HEK293T (cell line): ENCODE measurements around the gene TECTA.

ENCODE experiments used
- CTCF ChIA-PET: fragments of 350-600 bp; formaldehyde crosslinking; extraction: SDS; loops from one replicate; lab custom pipeline; 2021; ENCODE audit warnings: antibody characterized with exemption, inconsistent platforms; lab: Yijun Ruan, JAX
- POLR2A ChIA-PET: fragments of 350-600 bp; formaldehyde crosslinking; extraction: SDS; loops from one replicate; lab custom pipeline; 2020; ENCODE audit warnings: antibody characterized with exemption, inconsistent platforms; lab: Yijun Ruan, JAX
- DNase-seq: peaks from one replicate; pipeline ENCODE4 v3.0.0; 2012; ENCODE audit warnings: mixed read lengths; ENCODE audit errors: extremely low spot score
- ARNT ChIP-seq: fragments of 450-650 bp; IDR thresholded peaks from 2 replicates; pipeline ENCODE4 v1.6.1; 2017; ENCODE audit warnings: mild to moderate bottlenecking
- BHLHE40 ChIP-seq: fragments of 450-650 bp; IDR thresholded peaks from 2 replicates; pipeline ENCODE4 v1.6.1; 2016; ENCODE audit warnings: mild to moderate bottlenecking, moderate library complexity, borderline replicate concordance
- CTBP1 ChIP-seq: fragments of 450-650 bp; IDR thresholded peaks from 2 replicates; pipeline ENCODE4 v1.6.1; 2016; ENCODE audit warnings: borderline replicate concordance
- ELF4 ChIP-seq: fragments of 450-650 bp; IDR thresholded peaks from 2 replicates; pipeline ENCODE4 v1.6.1; 2017; ENCODE audit warnings: antibody characterized with exemption
- FOXA1 ChIP-seq: fragments of 450-650 bp; IDR thresholded peaks from 2 replicates; pipeline ENCODE4 v1.6.1; 2016; ENCODE audit warnings: mild to moderate bottlenecking
- FOXK2 ChIP-seq: fragments of 450-650 bp; IDR thresholded peaks from 2 replicates; pipeline ENCODE4 v1.6.1; 2016; ENCODE audit warnings: mild to moderate bottlenecking
- FOXM1 ChIP-seq: fragments of 450-650 bp; IDR thresholded peaks from 2 replicates; pipeline ENCODE4 v1.6.1; 2017; ENCODE audit warnings: mild to moderate bottlenecking, borderline replicate concordance
- HDGF ChIP-seq: fragments of 450-650 bp; IDR thresholded peaks from 2 replicates; pipeline ENCODE4 v1.6.1; 2017; ENCODE audit warnings: antibody characterized with exemption, borderline replicate concordance
- L3MBTL2 ChIP-seq: fragments of 450-650 bp; conservative IDR thresholded peaks from 2 replicates; pipeline ENCODE4 v1.6.1; 2016; ENCODE audit warnings: mild to moderate bottlenecking
- LEF1 ChIP-seq: fragments of 450-650 bp; IDR thresholded peaks from 2 replicates; pipeline ENCODE4 v1.6.1; 2017; ENCODE audit warnings: mild to moderate bottlenecking, borderline replicate concordance
- NFRKB ChIP-seq: fragments of 450-650 bp; IDR thresholded peaks from 2 replicates; pipeline ENCODE4 v1.6.1; 2016; ENCODE audit warnings: mild to moderate bottlenecking, moderate library complexity
- SP1 ChIP-seq: fragments of 450-650 bp; IDR thresholded peaks from 2 replicates; pipeline ENCODE4 v1.6.1; 2017
- SUZ12 ChIP-seq: fragments of 450-650 bp; IDR thresholded peaks from 2 replicates; pipeline ENCODE4 v1.6.1; 2016; ENCODE audit warnings: mild to moderate bottlenecking
- TARDBP ChIP-seq: fragments of 450-650 bp; IDR thresholded peaks from 2 replicates; pipeline ENCODE4 v1.6.1; 2016
- ZNF384 ChIP-seq: fragments of 450-650 bp; IDR thresholded peaks from 2 replicates; pipeline ENCODE4 v1.6.1; 2016
- TF ChIP-seq, protein P1 (sequence below): fragments of 450-650 bp; IDR thresholded peaks from 2 replicates; pipeline ENCODE4 v1.6.1; 2016

TECTA gene

GRCh38 chr11:121086866-121087265, 14.2 kb upstream of the TECTA start:
- ChIA-PET POLR2A (no interaction called here), CTCF (no interaction called here)
- TF ChIP-seq SP1 = no peak
- DNase-seq = no peak

DNA sequence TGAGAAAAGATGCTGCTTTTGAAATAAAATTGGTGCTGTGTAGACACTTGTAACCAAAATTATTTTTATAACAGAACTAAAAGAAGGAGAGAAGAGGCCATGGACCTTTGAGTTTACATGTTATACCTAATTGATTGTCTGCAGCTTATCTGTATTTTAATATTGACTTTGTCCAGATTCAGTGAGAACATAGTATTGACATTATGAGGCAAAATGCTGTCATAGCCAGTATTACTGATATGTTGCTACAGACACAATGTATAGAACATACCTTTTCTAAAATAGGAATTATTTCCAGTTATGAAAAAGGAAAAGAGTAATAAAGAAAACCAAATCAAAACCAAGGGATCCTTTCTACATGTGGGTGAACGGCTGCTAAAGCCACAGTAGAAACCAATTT, 11.5 kb upstream of the TECTA start:
- POLR2A ChIA-PET = no interaction called here

DNA sequence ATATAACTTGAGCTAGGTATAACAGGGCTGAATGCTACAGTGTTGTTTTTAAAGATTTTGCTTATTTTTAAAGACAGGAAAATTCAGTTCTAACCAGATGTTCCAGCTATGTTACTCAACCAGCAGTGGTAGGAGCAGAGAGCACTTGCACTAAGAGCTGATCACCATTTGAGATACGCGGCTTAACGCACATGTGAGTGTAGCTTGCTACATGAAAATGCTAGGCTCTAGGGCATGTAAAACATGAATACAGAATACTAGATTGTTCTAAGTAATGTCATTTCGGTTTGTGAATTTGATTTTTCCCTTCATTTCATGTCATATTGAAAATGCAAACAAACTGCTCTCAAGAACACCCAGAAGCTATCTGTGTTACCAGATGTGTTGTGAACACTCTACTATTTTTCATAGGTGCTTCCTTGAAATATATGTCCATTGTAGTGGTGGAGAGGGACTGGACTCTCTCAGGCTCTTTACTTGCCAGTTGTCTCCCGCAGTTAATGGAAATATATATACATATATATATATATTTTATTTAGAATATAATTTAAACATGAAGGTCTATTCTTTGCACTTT, 10.8 kb upstream of the TECTA start:
- ChIA-PET POLR2A (no interaction called here), CTCF (no interaction called here)
- TF ChIP-seq LEF1 (no peak), HDGF (no peak), TARDBP (no peak), ZNF384 (no peak), ARNT (no peak), SP1 (no peak), SUZ12 (no peak), BHLHE40 (no peak), NFRKB (no peak), FOXA1 (no peak), L3MBTL2 (no peak), FOXM1 (no peak), CTBP1 (no peak), FOXK2 (no peak), ELF4 (no peak)
- TF ChIP-seq, protein P1, sequence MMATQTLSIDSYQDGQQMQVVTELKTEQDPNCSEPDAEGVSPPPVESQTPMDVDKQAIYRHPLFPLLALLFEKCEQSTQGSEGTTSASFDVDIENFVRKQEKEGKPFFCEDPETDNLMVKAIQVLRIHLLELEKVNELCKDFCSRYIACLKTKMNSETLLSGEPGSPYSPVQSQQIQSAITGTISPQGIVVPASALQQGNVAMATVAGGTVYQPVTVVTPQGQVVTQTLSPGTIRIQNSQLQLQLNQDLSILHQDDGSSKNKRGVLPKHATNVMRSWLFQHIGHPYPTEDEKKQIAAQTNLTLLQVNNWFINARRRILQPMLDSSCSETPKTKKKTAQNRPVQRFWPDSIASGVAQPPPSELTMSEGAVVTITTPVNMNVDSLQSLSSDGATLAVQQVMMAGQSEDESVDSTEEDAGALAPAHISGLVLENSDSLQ = no peak
- DNase-seq = no peak

More for the DNA sequence above, 11.5 kb upstream of the TECTA start:
- CTCF ChIA-PET = no interaction called here
- DNase-seq = no peak
- TF ChIP-seq NFRKB (no peak), FOXK2 (no peak), LEF1 (no peak), ELF4 (no peak), HDGF (no peak), SP1 (no peak), L3MBTL2 (no peak), BHLHE40 (no peak), ARNT (no peak), SUZ12 (no peak)
- TF ChIP-seq, protein P1 = no peak

- POLR2A ChIA-PET = no interaction called here
- TF ChIP-seq BHLHE40 (no peak), L3MBTL2 (no peak), CTBP1 (no peak), FOXA1 (no peak), FOXK2 (no peak), HDGF (no peak), ELF4 (no peak), SP1 (no peak), NFRKB (no peak), TARDBP (no peak), ZNF384 (no peak), FOXM1 (no peak), ARNT (no peak), LEF1 (no peak), SUZ12 (no peak)
- TF ChIP-seq, protein P1 = no peak
- DNase-seq = no peak
- CTCF ChIA-PET = no interaction called here
Measured at GRCh38 chr11:121091492-121092152, 9.4 kb upstream of the TECTA start.

- ChIA-PET CTCF (no interaction called here), POLR2A (no interaction called here)
- no peak for TF ChIP-seq BHLHE40
- TF ChIP-seq LEF1 = no peak
- TF ChIP-seq HDGF = no peak
- no peak for TF ChIP-seq FOXK2
- TF ChIP-seq FOXA1 = no peak
- DNase-seq = no peak
Measured at GRCh38 chr11:121095561-121095960, 5.5 kb upstream of the TECTA start.

GRCh38 chr11:121099364-121099763, 1.7 kb upstream of the TECTA start:
- ChIA-PET CTCF (no interaction called here), POLR2A (no interaction called here)
- TF ChIP-seq FOXA1 (no peak), ELF4 (no peak), ARNT (no peak), L3MBTL2 (no peak), TARDBP (no peak), NFRKB (no peak), CTBP1 (no peak), HDGF (no peak)
- TF ChIP-seq, protein P1 = no peak
- DNase-seq = no peak
